Measurements from ENCODE around the gene DAZAP1.

The DAZAP1 gene

DNA sequence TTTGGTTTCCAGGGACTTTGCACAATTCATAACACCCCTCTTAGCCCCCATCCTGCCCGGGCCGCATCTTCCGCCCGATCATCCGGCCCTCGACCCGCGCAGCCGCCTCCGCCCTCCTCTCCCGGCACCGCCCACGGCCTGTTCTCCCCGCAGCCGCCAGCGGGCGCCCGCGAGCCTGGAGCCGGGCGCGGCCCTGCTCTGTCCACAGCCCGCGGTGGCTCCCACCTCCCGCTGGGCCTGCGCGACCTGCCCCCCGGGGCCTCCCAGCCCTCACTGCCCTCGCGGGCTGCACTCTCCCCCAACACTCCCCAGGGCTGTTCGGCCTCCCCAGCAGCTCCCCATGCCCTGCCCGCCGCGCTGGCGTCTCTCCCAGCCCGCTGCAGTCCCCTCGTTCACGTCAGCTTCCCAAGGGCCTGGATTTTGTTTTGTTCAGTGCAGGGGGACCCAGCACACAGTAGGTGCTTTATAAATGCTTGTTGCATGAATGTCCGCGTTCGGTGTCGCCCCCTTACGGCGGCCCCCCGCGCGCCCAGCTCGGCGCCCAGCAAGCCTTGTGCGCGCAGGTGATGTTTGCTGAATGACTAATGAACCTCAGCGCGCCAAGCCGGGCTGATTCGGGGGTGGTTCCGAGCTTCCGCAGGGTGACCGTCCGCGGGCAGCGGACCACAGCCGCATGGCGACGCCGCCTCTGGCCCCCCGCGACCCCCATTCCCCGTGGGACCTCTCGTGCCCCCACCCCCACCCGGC, 38.0 kb downstream of the DAZAP1 start:
- peak; percentile 65 for DNase-seq

- DNase-seq, result no peak
Observed at GRCh38 chr19:1445932-1446712, 38.7 kb downstream of the DAZAP1 start.

GRCh38 chr19:1446713-1447481, 39.5 kb downstream of the DAZAP1 start:
- DNase-seq, result no peak

GRCh38 chr19:1447504-1447903, 40.1 kb downstream of the DAZAP1 start:
- DNase-seq, result no peak

GRCh38 chr19:1447944-1448343, 40.6 kb downstream of the DAZAP1 start:
- no peak for DNase-seq

GRCh38 chr19:1449467-1450442, 42.4 kb downstream of the DAZAP1 start, which contains the start of gene APC2:
Gene APC2, plus strand, starts transcription at chr19:1450121. Its CDS starts 2,881 bp downstream, at chr19:1453002.
- DNase-seq, result peak; percentile 39

GRCh38 chr19:1450735-1451731, 43.6 kb downstream of the DAZAP1 start:
- no peak for DNase-seq

DNA sequence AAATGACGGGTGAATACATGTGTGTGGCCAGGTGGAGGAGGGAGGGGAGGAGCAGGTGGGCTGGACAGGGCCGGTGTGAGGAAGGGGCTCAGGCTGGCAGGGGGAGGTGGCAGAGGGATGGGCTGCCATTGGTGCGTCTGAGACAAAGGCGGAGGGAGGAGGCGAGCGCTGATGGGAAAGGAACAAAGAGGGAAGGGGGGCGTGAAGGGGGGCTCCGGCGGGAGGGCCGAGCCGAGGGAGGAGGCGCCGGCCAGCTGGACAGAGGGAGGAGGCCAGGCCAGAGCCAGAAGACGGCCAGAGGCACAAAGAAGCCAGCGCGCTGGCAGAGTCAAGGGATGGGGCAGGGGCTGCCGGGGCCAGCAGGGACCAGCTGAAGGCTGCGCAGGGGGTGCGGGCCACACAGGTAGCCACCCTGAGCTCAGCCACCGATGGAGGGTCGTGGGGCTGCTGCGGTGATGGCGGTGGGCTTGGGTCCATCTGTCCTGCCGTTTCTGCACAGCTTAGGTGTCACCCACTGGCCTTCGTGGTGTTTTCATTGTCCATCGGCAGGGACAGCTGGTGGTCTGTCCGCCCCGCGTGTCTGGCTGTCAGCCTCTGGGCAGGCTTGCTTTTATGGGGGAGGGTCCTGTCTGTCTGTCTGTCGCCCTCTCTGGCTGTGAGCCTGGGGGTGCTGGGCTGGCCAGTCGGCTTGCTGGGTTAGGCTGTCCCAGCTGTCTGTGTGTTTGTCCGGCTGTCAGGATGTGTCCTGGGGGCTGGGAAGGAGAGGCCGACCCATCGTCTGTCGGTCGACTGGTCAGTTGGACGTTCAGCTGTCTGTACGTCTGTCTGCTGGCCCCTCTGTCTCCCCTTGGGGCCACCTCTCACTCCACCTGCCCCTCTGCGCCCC, 44.8 kb downstream of the DAZAP1 start:
- no peak for DNase-seq

GRCh38 chr19:1452802-1453524, 45.6 kb downstream of the DAZAP1 start:
- DNase-seq, result no peak

- DNase-seq, result peak; percentile 60
Observed at GRCh38 chr19:1453525-1454364, 46.4 kb downstream of the DAZAP1 start.

DNA sequence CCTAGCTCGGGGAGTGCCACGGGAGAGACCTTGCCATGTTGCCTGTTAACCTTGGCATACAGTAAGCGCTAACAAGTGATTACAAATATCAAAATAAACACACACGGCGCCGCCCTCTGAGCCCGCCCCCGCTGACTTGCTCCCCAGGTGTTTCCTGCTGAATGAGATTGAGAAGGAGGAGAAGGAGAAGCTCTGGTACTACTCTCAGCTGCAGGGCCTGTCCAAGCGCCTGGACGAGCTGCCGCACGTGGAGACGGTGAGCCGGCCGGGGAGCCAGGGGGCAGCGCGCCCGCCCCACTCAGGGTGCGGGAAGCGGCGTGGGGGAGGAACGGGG, 47.6 kb downstream of the DAZAP1 start:
- no peak for DNase-seq

GRCh38 chr19:1455336-1456120, 48.1 kb downstream of the DAZAP1 start:
- peak; percentile 60 for DNase-seq

- DNase-seq, result no peak
Observed at GRCh38 chr19:1456121-1456900, 48.9 kb downstream of the DAZAP1 start.

DNA sequence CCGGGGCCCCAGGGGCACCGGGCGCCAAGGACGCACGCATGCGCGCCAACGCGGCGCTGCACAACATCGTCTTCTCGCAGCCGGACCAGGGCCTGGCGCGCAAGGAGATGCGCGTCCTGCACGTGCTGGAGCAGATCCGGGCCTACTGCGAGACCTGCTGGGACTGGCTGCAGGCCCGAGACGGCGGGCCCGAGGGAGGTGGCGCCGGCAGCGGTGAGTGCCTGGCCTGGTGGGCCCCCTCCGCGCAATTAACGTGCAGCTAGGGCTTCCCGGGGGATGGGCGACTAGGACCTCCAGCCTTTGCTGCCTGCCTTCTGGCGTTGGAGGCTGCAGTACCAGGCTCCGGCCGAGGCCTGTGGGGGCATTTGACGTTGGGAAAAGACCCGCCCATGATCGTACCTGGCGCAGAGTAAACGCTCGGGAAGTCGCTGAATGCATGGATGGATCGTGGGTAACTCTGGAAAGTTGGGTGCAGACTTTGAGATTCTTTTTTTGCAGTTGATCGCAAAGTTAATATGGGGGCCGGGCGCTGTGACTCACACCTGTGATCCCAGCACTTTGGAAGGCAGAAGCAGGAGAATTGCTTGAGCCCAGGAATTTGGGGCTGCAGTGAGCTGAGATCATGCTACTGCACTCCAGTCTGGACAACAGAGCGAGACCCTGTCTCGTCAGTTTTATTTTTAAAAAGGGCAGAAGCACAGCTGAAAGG, 49.8 kb downstream of the DAZAP1 start:
- DNase-seq, result no peak

- no peak for DNase-seq
Observed at GRCh38 chr19:1457892-1458291, 50.5 kb downstream of the DAZAP1 start.

DNA sequence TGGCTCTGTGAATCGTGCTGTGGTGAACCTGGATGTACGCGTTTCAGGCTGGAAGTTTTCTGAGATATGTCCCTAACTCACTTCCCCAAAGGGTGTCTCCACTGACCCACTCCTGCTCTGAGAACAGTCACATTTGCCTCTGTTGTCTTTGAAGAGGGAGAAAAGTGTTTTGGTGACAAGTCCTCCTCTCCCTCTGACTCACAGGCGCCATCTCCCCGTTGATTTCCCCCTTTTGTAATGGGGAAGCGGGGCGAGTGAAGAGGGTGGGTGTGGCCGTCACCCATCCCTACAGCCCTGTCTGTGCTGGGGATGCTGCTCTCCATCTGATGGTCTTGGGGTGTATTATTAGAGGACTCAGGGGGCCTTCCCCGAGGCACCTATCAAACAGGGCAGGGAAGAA, 52.1 kb downstream of the DAZAP1 start:
- DNase-seq, result no peak

Data from EL (cell line).